Measurements from ENCODE around the gene OTUB1. TPM values are rescaled to one million over a fixed set of nuclear protein-coding genes. Genes with fewer than 3 reads are reported as not detected.
"Not testable (repeated sequence)": the region's sequence is repeated elsewhere in the genome, so short reads cannot be mapped to it uniquely, and the experiment has no call there.

The OTUB1 gene
- polyA plus RNA-seq, 3 donors: 35.3 to 62.4 (median 50.5) TPM

GRCh38 chr11:64034411-64034811 lies 48.2 kb downstream of the OTUB1 start:
- WGBS, 3 donors: 65 to 89% (median 75%) methylated on average over 9 of the region's 9 CpGs
- H3K27ac ChIP-seq (ENCODE audit: low read depth, low read length): no peak overlapping the region

- WGBS, 3 donors: 8 to 22% (median 10%) methylated on average over 14 to 17 of the region's 17 CpGs
- H3K27ac ChIP-seq (ENCODE audit: low read depth, low read length): no peak overlapping the region
These were observed 48.9 kb downstream of the OTUB1 start for GRCh38 chr11:64035081-64035524.

GRCh38 chr11:64035576-64035975 lies 49.3 kb downstream of the OTUB1 start, which contains the start of gene FLRT1:
Gene FLRT1 (plus strand): TSS chr11:64035931. CDS start chr11:64116268, 80,337 bp downstream.
- WGBS, 3 donors: 0 to 2% (median 1%) methylated on average over 7 to 36 of the region's 64 CpGs
- H3K27ac ChIP-seq (ENCODE audit: low read depth, low read length): no peak within 1 kb of the TSS

GRCh38 chr11:64036087-64037026 lies 50.1 kb downstream of the OTUB1 start:
- H3K27ac ChIP-seq (ENCODE audit: low read depth, low read length): no peak overlapping the region
- WGBS, 3 donors: 1 to 2% (median 2%) methylated on average over 56 to 85 of the region's 85 CpGs

- H3K27ac ChIP-seq (ENCODE audit: low read depth, low read length): no peak overlapping the region
- WGBS, 3 donors: 40 to 47% (median 44%) methylated on average over 20 to 23 of the region's 23 CpGs
These were observed 50.9 kb downstream of the OTUB1 start for GRCh38 chr11:64037027-64037634.

GRCh38 chr11:64038500-64038899 lies 52.3 kb downstream of the OTUB1 start:
- WGBS, 3 donors: 97 to 98% (median 97%) methylated on average over 4 of the region's 4 CpGs
- no peak overlapping the region for H3K27ac ChIP-seq (ENCODE audit: low read depth, low read length)

GRCh38 chr11:64039012-64039665 lies 52.9 kb downstream of the OTUB1 start:
- 88 to 91% (median 90%) methylated on average over 15 to 16 of the region's 16 CpGs for WGBS, 3 donors
- H3K27ac ChIP-seq (ENCODE audit: low read depth, low read length): no peak overlapping the region

- 61 to 71% (median 65%) methylated on average over 19 to 20 of the region's 20 CpGs for WGBS, 3 donors
- H3K27ac ChIP-seq (ENCODE audit: low read depth, low read length): no peak overlapping the region
These were observed 54.6 kb downstream of the OTUB1 start for GRCh38 chr11:64040684-64041322.

- WGBS, 3 donors: 91 to 97% (median 92%) methylated on average over 7 to 9 of the region's 9 CpGs
- no peak overlapping the region for H3K27ac ChIP-seq (ENCODE audit: low read depth, low read length)
These were observed 55.6 kb downstream of the OTUB1 start for GRCh38 chr11:64041846-64042245.

GRCh38 chr11:64042301-64042700 lies 56.1 kb downstream of the OTUB1 start:
- WGBS, 3 donors: 77 to 83% (median 81%) methylated on average over 4 of the region's 4 CpGs

GRCh38 chr11:64043545-64043944 lies 57.3 kb downstream of the OTUB1 start:
- H3K27ac ChIP-seq (ENCODE audit: low read depth, low read length): no peak overlapping the region
- WGBS, 3 donors: 82 to 96% (median 89%) methylated on average over 5 of the region's 5 CpGs

More at GRCh38 chr11:64042301-64042700, 56.1 kb downstream of the OTUB1 start:
- no peak overlapping the region for H3K27ac ChIP-seq (ENCODE audit: low read depth, low read length)

GRCh38 chr11:64044730-64045393 lies 58.6 kb downstream of the OTUB1 start:
- no peak overlapping the region for H3K27ac ChIP-seq (ENCODE audit: low read depth, low read length)
- WGBS, 3 donors: 75 to 85% (median 81%) methylated on average over 18 of the region's 18 CpGs

- 87 to 100% (median 95%) methylated on average over 2 of the region's 2 CpGs for WGBS, 3 donors
- H3K27ac ChIP-seq (ENCODE audit: low read depth, low read length): no peak overlapping the region
These were observed 59.5 kb downstream of the OTUB1 start for GRCh38 chr11:64045700-64046099.

- not testable (repeated sequence) for H3K27ac ChIP-seq (ENCODE audit: low read depth, low read length)
- WGBS, 3 donors: 89 to 95% (median 95%) methylated on average over 8 of the region's 8 CpGs
These were observed 61.1 kb downstream of the OTUB1 start for GRCh38 chr11:64047373-64047772.

Measured in adipose tissue (tissue), 3 donors.